HG03039 (cell line): Measurements from ENCODE around the gene CYP4F22.
"Not testable (repeated sequence)": the region's sequence is repeated elsewhere in the genome, so short reads cannot be mapped to it uniquely, and the experiment has no call there.

Source experiments
- ATAC-seq: cut with Tn5 transposase; IDR thresholded peaks from one replicate; pipeline ENCODE4 v1.9.1; 2021; ENCODE audit warnings: mild to moderate bottlenecking, moderate library complexity; ENCODE audit not compliant: unreplicated experiment

Gene CYP4F22

DNA sequence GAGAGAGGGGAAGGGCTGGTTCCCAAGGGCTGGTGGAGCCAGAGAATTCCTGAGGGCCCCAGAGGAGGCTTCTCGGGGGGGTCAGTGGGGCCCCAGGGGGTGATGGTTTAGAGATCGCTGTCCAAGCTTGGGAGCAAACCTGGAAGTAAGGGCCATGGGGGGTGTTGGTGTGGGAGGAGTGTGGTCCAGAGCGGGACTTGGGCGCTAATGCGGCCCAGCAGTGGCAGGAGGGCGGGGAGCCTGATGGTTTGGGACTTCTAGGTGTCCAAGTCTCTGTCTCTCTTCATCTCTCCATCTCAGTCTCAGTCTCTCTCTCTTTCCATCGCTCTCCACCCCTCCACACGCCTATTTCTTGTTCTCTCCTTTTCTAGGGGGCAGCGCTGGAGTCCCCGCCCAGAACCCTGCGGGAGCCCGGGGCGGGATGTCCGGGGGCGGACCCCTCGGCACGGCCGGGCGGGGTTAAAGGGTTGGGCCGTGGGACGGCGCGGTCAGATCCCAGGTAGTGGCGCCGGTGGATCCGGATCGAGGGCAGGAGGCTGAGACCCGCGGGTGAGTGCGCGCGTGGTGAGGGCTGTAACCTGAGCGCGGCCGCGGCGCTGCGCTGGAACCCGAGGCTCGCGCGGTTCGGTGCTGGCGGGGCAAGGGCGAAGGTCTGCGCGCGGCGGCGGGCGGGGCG lies at the start of gene CYP4F22:
CYP4F22 (plus strand) TSS at position 491 of the 676 bp plus-strand sequence. CDS start 16,812 bp downstream, outside the sequence.
- no peak for ATAC-seq

DNA sequence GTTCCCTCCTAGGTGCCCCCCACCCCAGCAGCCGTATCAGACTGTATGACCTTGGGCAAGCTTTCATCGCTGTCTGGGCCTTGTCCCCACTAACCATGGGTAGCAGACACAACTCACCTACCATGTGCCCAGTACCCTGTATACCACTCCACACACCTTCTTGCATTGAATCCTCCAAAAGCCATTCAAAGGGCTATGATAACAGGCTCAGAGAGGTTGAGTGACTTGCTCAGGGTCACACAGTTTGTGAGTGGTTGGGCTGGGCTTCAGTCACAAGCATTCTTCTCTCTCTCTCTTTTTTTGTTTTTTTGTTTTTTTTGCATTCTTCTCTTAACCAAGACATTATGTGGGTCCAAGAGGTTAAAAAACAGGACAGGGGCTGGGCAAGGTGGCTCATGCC lies 46.6 kb upstream of the CYP4F22 start:
- ATAC-seq, result no peak

DNA sequence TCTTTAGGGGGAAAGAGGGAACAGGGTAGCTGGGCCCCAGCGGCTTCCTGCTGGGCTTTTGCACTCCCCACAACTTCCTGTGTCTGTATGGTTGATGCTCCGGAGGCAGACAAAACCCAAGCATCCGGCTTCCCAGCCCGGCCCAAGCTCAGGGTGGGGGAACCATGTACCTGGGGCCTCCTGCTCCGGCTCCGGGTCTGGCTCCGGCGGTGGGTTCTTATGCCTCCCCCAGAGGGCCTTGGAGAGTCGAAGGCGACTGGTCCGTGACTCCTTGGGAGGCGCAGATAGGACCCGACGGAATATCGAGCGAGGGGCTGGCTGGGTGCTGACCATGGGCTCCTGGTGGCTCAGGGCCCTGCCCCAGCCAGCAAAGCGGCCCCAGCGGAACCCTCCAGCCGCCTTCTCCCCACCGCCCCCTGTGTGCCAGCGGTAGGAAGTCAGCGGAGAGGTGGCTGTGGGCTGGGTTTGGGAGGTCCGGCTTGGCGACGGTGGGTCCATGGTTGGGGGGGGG lies 44.4 kb upstream of the CYP4F22 start:
- ATAC-seq, result peak; percentile 37

- peak; percentile 37 for ATAC-seq
Observed at GRCh38 chr19:15464394-15465385, 43.6 kb upstream of the CYP4F22 start, which contains the start of gene RASAL3. TSS of gene RASAL3 (minus strand) at chr19:15464544. CDS start at chr19:15464358, 186 bp downstream.

- no peak for ATAC-seq
Observed at GRCh38 chr19:15466851-15467733, 41.2 kb upstream of the CYP4F22 start.

- ATAC-seq, result no peak
Observed at GRCh38 chr19:15467734-15468214, 40.6 kb upstream of the CYP4F22 start.

- no peak for ATAC-seq
Observed at GRCh38 chr19:15468675-15469512, 39.4 kb upstream of the CYP4F22 start.

GRCh38 chr19:15469513-15470297 lies 38.6 kb upstream of the CYP4F22 start:
- ATAC-seq, result no peak

DNA sequence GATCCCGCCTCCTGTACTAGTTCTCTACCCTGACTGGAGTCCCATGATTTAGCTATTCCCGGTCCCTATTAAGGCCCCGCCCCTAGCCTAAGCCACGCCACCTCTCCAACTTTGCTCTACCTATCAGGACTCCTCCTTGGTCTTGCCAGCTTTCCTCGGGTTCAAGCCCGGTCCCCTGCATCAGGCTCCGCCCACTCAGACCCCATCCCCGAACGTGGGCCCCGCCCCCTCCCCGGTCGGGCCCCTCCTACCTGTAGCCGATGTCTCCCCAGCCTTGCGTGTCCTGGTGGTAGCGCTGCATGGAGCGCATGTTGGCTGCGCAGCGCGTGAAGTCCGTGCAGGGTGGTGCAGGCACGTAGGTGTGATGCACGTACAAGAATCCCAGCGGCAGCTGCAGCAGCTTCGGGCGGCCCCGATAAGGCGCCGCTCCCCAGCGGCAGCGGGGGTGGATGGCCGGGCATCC lies 36.7 kb upstream of the CYP4F22 start:
- ATAC-seq, result no peak

DNA sequence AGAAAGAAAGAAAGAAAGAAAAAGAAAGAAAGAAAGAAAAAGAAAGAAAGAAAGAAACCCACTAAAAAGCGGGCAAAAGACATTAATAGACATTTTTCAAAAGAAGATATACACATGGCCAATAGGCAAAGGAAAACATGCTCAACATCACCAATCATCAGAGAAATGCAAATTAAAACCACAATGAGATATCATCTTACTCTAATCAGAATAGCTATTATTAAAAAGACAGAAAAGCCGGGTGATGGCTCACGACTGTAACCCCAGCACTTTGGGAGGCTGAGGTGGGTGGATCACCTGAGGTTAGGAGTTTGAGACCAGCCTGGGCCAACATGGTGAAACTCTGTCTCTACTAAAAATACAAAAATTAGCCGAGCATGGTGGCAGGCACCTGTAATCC lies 34.5 kb upstream of the CYP4F22 start:
- ATAC-seq, result not testable (repeated sequence)

DNA sequence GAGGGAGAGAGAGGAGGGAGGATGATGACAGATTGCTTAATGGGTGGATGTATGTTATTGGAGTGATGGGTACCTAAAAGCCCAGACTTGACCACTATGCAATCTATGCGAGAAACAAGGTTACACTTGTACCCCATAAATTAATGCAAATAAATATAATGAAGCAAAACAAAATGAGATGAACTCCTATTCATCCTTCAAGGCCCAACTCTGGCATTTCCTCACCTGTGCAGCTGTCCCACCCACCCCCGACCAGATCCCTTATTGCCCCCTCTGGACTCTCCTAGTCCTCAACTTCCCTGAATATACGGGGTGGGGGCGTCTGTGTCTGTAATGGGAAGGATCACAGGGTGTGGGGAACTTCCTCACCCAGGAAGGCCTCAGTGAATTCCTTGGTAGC lies 33.2 kb upstream of the CYP4F22 start:
- no peak for ATAC-seq

DNA sequence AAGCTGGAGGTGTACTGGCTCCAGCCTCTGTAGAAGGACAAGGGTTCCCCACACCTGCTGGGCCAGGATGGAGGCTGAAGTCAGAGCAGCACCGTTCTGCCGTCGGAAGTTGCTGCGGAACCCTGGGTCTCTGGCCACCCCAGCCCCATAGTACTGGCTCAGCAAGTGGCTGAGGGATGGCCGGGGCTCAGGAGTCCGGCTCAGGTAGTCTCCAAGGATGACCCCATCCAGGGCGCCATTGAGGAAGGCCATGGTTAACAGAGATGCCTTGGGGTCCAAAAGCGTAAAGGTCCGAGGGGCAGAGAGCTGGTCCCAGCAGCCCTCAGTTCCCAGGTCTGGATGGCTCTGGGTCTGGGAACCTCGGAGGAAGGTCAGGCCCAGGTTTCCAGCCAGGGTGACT lies 32.7 kb upstream of the CYP4F22 start:
- ATAC-seq, result no peak

DNA sequence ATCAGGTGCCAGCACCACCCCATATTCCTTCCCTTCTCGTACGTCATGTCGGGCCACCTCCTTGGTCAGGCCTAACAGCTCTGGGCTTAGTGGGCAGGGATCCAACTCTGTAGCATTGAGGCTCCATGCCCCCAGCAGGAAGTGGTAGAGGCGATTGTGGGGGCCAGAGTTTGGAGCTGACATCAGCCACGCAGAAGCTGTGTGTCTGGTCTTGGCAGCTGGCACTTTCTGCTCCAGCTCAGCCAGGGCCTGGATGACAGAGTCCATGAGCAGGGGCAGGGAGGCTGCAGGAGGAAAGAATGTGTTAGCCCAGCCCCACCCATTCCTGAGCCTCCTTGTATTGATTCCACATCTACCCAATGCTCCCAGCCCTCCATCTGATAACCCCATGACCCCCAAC lies 32.0 kb upstream of the CYP4F22 start:
- ATAC-seq, result no peak

DNA sequence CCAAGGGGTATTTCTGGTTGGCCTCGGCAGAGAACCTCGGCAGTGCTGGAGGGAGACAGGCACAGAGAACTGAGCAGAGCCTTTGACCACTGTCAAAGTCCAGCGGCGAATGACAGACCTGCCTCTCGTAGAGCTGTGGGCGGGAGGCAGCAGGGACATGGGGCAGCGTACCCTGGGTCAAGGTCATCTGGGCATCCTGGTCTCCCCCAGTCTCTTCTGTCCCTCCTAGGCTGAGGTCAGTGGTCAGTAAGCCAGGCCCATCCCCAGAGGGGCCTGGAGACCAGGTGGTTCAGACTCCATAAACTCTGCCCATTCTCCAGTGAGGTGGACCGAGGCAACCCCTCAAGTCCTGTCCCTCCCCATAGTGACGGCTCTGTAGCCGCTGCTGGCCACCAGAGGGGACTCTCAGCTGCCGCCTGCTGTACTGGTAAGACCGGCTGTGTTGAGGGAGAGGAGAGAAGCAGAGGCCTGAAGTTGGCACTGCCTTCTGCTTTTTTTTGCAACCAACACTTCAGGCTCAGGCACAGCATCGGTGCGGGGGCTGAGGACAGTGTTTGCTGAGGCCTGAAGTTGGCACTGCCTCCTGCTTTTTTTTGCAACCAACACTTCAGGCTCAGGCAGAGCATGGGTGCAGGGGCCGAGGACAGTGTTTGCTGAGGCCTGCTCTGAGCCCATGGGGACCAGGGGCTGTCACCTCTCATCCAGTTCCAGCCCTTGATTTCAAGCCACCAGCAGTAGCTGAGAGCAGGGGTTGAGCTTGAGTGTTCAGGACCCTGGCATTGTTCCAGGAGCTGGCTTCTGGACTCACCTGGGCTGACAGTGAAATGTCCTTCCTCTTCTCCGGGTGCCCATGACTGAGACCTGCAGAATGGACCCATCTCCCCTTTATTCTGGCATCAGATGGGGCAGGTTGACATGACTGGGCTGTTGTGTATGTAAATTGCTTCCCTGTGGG lies 28.7 kb upstream of the CYP4F22 start, which contains the start of gene PGLYRP2:
PGLYRP2 (minus strand) TSS at position 111 of the 955 bp plus-strand sequence. CDS start 130 bp downstream, outside the sequence.
- ATAC-seq, result no peak

GRCh38 chr19:15480996-15481395 lies 27.3 kb upstream of the CYP4F22 start:
- not testable (repeated sequence) for ATAC-seq

DNA sequence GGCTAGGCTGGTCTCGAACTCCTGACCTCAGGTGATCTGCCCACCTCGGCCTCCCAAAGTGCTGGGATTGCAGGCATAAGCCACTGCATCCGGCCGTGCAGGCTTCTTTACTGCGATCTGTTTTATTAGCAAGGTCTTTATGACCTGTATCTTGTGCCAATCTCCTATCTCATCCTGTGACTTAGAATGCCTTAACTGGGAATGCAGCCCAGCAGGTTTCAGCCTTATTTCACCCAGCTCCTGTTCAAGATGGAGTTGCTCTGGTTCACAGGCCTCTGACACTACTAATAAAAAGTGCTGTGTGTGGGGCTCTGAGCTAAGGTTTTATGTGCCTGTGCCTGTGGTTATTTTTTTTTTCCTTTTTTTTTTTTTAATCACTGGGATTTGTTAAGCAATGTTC lies 22.6 kb upstream of the CYP4F22 start:
- not testable (repeated sequence) for ATAC-seq

DNA sequence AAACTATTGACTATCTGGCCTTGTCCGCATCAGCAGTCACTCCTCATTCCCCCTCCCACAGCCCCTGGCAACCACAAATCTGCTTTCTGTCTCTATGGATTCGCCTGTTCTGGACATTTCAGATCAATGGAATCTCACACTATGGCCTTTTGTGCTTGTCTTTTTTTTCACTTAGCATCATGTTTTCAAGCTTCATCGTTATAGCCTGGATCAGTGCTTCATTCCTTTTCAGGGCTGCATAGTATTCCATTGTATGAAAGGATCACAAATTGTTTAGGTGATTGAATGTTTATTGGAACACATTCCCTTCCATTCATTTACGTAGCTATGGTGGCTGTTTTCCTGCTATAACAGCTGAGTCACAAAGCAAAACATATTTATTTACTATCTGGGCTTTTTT lies 21.3 kb upstream of the CYP4F22 start:
- ATAC-seq, result no peak
